ENCODE results near the gene CCDC170.

The CCDC170 gene

DNA sequence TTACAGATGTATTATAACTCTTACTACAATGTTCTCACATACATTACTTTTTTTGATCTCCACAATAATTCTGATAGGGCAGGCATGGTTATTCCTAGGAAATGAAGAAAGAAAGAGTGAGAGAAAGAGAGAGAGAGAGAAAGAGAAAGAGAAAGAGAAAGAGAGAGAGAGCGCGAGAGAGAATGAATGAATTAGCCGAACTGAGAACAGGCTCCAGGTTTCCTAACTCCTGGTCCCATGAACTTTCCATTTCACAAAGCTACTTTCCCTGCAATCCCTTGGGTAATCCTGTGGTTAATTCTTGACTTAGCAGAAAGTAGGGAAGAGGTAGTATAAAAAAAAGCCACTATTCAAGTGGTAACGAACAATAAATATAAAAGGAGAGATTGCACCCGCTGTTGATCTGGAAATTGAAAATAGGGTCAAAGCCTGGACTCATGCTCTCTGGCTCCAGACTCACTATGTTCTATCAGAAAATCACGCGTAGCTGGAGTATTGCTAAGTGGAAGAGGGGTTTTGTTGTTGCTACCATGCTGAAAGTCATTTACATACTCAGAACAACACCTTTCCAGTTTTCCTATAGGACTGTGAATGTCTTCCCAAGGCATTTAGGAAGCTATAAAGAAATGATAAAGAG, 131.2 kb downstream of the CCDC170 start:
- no peak for DNase-seq

DNA sequence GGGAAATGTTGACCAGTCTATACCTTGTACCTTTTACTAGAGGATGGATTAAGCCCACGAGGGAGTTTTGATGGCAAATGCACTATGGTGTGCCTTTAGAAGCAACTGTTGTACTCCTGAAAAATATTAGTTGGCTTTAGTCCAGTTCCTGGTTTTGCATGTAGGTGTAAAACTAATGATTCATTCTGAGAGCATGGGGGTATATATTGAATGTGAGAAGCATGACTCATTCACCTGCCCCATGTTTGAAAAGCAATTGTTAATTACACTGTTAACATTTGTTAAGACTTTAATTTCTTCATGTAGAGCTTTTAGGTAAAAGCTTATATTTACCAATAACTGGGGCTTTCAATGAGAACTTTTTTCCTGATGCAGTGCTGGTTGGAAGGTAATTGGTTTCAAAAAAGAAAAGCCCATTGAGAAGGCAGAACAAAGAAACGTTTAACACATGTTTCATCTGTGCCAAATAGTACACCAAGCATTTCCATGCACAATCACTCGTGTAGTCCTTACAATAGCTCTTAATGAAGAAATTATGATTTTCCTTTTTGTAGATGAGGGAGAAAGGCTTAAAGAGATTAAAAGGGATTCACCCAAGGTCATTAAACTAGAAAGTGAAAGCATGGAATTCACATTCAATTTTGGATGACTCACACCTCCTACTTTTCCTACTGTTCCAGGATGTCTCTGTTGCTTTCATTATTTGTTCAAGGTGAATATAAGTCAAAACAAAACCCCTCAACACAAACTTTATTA, 134.1 kb downstream of the CCDC170 start:
- no peak for DNase-seq

DNA sequence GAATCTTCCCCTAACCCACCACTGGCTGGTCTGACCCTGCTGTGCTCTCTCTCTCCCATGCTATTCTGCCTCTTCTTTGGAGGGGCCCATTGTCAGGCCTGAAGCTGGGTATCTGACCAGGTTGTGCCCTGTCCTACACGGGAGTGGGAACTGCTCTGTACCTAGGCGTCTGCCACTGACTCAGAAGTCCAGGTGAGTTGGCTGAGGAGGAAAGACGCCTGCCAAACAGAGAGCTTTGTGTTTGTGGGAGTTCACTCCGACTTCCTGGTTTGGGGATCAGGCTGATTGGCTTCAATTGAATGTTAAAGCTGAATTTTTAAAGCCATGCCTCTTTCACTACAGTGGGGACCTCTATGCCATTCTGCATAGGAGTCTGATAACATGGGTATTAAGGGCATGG, 136.0 kb downstream of the CCDC170 start:
- DNase-seq: no peak

DNA sequence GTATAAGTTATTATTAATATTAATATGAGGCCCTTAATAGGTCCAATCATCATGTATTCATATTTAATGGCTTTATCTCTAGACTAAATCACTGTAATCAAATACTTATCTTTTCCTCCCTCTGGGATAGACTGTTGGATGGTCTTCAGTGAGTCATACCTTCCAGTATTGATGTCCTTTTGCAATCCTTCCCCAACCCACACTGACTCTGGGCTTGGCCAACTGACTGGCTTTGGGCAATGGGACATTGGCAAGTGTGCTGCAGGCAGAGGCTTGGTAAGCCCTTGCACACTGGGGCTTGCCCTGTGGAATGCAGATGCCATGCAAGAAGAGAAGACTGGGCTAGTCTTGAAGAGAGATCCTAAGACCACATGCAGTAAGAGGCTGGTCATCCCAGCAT, 136.6 kb downstream of the CCDC170 start:
- no peak for DNase-seq

DNA sequence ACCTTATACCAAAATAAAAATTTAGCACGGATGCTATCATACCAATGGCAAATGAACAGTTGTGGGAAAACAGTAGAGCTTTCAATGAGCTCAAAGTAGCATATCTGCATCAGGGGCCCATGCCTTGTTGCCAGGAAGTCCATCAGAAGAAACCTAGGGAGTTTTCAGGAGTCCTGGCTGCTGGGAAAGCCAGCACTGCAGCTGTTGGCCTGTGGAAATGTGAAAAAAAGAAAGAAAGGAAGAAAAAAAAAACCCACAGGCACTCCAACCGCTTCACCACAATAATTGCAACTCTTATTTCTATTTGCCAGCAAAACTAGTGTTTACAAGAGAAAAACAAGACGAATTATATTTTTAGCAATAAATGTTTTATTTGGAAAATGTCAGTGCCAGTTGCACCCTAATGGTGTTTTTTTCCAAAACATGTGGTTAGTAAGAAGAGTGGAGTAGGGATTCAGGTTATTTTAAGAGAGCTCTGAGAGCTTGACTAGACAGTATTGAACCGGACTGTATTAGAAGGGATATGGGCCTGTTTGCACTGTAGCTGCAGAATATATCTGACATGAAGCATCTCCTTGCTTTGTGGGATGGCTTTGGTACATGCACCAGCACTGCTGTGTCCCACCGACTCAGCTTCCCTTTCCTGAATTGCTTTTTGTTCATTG, 137.3 kb downstream of the CCDC170 start:
- no peak for DNase-seq

DNA sequence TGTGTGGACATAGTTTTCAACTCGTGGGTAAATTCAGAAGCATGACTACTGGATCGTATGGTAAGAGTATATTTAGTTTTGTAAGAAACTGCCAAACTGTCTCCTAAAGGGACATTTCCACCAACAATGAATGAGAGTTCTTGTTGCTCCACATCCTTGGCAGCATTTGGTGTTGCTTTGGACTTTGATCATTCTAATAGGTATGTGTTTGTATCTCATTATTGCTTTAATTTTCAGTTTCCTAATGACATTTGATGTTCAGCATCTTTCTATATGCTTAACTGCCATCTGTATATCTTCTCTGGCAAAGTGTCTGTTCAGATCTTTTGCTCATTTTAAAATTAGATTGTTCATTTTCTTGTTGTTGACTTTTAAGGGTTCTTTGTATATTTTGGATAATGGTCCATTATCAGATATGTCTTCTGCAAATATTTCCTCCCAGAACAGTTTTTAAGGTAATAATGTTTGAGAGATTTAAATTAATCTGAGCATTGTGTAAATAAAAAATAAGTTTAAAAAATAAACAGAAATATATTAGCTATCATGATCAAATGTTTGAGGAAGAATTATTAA, 138.7 kb downstream of the CCDC170 start:
- no peak for DNase-seq

DNA sequence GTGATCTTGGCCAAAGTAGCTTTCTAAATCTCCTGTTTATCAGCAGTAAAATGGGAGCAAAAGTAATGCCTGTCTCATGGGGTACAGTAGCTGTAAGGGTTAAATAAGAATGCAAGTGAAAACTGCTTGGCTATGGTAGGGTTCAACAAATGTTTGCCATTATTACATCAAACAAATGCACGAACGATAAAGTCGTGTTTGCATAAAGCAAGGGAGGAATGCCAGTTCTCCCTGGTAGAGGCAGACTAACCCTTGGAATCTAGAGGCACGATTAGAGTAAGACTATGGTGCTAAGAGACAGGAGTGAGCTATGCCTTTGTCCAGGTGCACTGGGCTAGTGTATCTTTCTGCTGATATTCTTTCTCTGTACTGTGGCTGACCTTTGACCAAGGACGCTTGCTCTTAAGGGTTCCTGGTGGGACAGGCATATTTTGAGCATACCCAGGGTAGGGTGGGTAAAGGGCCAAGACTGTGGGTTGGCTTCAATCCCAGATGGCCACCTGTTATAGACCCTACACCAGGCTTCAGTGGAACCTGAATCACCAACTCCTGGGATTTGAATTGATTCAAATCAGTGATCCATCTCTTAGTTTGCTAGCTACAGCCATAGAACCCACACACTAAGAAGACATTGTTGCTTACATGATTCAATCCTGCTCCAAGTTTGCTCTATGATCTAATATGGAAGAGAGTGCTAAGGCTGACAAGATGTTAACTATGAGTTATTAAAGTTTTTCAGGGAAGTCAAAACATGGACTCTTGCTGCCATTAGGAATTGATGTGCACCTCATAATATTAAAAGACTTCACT, 139.9 kb downstream of the CCDC170 start:
- DNase-seq: no peak

DNA sequence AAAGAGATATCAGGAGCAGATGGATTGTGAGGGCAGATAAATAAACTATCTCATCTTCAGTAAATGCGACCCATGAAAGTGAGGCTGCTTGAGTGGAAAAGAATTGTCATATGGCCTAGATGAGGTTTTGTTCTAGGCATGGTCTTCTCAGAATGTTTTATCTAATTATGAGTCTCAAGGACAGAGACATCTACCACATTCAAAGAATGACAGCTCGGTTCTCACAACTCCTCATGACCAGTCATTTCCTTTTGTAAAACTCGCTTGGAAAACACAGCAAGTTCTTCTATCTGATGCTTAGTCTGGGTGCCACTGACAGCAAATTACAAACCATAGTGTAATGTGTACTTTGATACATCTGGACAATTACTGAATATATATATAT, 140.5 kb downstream of the CCDC170 start:
- DNase-seq: no peak

DNA sequence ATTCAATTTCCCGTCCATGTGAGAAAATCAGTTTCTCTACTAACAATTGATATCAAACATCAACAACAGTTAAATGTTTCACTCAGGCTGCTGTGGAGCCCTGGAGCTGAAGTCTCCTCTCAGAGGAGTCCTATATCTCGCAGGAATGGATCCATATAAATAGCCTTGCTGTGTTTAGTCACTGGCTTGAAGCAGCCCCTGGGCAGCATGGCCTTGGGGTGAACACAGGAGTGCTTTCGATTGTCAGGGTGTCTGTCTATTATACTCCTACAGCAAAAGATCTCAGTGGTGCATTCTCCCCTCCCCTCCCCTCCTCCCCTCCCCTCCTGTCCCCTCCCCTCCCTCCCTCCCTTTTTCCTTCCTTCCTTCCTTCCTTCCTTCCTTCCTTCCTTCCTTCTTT, 141.9 kb downstream of the CCDC170 start:
- DNase-seq: no peak

DNA sequence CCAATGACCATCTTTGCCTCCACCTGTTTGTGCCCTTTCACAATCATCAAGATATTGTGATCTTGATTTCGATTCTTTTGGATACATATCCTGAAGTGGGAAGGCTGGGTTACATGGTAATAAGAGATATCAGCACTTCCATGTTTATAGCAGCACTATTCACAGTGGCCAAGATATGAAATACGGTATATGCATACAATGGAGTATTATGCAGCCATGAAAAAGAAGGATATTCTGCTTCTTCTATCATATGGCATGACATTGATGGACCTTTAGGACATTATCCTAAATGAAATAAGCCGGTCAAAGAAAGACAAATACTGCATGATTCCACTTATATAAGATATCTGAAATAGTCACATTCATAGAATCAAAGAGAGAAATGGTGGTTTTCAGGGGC, 144.0 kb downstream of the CCDC170 start:
- DNase-seq: no peak

DNA sequence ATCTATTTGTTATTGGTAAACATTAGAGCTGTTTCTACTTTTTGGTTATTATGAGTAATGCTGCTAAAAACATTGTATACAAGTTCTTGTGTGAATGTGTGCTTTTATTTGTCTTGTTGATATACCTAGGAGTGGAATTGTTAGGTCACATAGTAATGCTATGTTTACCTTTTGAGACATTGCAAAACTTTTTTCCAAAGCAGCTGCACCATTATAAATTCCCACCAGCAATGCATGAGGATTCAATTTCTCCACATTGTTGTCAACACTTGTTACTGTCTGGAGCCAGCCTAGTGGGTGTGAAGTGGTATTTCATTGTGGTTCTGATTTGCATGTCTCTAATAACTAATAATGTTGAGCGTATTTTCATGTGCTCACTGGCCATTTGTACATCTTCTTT, 145.9 kb downstream of the CCDC170 start:
- no peak for DNase-seq

DNA sequence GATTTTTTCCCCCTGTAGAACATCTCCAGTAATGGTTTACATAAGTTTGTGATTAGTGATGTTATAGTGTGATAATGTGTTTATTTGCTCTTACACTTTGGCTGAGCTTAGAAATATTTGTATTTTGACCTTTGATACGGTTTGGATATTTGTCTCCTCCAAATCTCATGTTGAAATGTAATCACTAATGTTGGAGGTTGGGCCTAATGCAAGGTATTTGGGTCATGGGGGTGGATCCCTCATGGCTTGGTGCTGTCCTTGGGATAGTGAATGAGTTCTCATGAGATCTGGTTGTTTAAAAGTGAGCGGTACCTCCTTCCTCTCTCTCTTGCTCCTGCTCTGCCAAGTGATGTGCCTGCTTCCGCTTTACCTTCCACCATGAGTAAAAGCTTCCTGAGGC, 147.2 kb downstream of the CCDC170 start:
- DNase-seq: no peak

DNA sequence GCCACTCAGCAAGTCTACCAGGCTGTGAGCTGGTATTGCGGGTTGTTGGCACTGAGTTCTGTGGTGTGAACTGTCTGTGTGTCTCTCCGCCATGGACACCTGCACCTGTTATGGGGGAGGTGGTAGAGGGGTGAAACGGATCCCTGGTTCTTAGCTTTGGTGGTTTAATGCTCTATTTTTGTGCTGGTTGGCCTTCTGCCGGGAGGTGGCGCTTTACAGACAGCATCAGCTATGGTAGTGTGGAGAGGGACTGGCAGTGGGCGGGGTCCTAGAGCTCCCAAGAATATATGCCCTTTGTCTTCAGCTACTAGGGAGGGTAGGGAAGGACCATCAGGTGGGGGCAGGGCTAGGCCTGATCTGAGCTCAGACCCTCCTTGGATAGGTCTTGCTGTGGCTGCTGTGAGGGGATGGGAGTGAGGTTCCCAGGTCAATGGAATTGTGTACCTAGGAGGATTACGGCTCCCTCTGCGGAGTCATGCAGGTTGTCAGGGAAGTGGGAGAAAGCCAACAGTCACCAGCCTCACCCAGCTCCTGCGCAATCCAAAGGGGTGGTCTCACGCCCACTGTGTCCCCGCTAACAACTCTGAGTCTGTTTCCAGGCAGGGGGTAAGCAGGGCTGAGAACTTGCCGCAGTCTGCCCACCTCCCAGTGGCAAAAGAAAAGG, 154.3 kb downstream of the CCDC170 start:
- DNase-seq: no peak

DNA sequence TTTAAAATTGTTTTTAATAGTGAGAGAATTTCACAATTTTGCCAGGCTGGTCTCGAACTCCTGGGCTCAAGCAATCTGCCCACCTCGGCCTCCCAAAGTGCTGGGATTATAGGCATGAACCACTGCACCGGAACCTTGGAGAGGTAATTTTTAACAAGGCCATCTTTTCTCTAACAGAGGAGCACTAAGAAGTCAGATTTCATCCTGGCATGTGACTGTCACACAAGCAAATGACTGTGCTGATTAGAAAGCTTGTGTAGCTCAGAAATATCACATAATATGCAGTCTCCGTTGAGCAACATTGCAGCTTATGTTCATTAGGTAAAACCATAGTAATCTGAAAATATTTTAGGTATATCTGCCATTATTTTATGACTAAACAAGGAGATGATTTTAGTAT, 156.0 kb downstream of the CCDC170 start:
- DNase-seq: no peak

DNA sequence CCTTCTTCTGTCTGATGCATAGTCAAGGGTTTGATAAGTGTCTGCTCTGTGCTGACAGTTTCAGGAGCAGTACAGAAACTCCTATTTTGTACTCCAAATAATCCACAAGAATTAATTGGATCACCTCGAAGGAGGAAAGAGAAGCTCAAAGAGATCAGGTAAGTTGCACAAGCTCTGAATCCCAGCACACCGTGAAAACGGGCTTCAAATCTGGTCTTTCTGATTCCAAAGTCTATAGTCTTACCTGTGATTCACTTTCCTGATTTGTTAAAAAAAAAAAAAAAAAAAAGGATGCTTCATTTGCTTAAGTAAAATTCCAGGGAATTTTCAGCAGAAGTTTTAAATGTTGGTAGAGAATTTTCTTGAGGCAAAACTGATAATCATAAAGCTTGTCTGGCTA, 157.8 kb downstream of the CCDC170 start:
- no peak for DNase-seq

DNA sequence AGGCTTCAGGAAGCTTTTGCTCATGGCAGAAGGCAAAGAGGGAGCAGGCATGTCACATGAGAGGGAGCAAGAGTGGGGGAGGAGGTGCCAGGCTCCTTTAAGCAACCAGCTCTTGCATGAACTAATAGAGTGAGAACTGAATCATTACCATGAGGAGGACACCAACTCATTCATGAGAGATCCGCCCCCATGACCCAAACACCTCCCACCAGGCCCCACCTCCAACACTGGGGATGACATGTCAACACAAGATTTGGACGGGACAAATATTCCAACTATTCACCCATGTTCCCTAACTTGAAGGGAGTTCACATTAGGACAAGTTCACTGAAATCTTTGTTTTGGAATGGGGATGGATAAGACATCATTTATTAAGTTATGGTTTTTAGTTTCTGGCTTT, 158.5 kb downstream of the CCDC170 start:
- no peak for DNase-seq

DNA sequence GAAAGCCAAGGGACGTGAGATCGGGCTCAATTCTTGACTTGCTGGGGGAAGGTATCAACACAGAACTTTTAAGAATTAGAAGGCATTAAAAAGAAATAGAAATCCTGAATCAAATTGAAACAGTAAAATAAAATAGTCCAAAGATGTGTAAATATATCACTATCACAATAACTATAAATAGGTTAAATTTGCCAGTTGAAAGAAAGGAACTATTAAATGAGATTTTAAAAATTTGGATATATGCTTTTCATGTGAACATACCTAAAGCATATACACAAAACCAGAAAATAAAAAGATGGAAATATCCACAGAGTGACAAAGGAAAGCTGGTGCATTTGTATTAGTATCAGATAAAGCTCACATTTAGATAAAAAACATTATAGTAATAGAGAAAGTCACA, 161.3 kb downstream of the CCDC170 start:
- DNase-seq: no peak

DNA sequence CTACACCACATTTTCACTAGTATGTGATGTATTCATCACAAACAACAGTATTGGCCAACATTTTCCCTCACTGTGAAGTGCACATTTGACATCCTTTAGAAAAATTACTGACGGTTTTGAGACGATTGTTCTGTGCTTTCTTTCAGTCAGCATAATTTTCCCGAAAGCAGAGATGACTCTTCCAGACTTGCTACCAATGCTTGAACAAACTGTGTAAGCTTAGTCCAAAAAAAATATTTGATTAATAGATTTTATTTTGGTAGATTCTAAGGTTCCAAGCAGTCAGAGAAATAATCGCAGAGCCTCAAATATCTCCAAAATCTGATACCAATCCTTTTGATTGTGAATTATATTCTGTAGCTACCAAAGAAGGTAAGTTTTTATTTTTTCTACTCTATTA, 162.6 kb downstream of the CCDC170 start:
- no peak for DNase-seq

DNA sequence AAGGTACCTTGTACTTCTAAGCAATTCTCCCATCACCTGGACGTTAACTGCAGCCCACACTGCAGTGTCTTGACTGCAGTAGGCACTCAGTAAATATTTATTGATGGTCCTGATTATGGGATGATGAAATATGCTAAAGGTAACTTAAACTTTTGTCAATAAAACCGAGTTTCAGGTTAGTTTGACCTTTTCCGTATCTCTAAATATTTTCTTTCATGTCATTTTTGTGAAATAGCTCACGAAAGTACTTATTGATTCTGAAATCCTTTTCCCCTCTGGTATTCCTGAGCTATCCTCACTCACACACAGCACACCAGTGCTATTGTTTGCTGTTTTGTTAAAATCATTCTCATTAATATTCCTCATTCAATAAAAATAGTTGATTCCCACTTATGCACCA, 164.3 kb downstream of the CCDC170 start:
- no peak for DNase-seq

DNA sequence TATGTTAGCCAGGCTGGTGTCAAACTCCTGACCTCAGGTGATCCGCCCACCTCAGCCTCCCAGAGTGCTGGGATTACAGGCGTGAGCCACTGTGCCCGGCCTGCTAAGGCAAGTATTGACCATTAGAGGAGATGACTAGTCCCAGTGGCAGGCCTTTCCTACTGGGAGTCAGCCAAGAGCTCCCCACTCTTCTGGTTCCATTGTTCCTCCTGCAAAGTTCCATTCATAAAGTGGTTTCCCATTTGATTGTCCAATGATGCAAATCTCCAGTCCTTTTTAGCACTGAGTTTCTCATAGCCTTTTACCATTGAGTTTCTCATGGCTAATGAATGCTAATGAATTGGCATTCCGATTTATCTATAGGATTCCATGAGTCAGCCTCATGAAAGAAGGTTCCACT, 165.4 kb downstream of the CCDC170 start:
- no peak for DNase-seq

DNA sequence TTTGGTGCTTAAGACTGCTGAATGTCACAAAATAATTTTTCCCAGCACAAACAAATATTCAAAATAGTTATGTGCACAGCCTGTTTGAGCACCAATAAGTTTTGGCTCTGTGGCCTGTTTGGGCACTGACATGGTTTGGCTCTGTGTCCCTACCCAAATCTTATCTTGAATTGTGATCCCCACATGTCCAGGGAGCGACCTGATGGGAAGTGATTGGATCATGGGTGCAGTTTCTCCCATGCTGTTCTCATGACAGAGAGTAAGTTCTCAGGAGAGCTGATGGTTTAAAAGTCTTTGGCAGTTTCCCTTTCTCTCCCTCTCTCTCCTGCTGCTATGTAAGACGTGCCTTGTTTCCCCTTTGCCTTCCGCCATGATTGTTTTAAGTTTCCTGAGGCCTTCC, 167.7 kb downstream of the CCDC170 start:
- no peak for DNase-seq

DNA sequence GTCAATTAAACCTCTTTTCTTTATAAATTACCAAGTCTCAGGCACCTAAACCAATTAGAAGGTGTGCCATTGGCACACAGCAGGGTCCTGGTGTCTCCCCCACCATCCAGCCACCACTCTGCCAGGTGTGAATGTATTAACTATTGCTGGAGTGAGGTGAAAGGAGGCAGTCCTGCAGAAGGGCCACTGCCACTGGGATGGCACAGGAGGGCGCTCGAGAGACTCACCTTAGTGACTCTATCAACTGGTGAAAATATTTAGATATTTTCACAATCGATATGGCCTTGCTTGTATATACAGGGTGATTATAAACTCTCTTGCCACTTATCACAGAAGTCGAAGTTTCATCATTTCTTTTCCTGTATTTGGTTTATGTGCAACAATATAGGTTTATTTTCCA, 168.1 kb downstream of the CCDC170 start:
- no peak for DNase-seq

DNA sequence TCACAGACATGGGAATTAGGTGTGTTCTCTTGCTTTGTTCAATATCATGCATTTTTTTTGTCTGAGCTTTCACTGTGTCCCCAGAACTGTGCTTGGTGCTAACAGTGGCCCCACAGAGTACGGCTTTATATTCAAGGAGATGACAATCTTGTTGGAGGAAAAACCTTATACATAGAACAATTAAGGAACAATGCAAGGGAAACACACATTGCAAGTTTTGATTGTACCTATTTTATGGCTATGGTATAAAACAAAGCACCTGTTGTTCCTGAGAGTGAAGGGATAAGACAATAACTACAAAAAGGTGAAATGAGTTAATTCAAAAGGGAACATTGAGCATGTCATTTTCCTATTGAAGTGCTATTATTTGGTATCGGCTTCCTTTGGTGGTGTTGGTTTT, 169.7 kb downstream of the CCDC170 start:
- no peak for DNase-seq

All from 8988T (cell line).